ENCODE data around the gene PCIF1. TPM values are rescaled to one million over a fixed set of nuclear protein-coding genes. Genes with fewer than 3 reads are reported as not detected.
"Not testable (repeated sequence)": the region's sequence is repeated elsewhere in the genome, so short reads cannot be mapped to it uniquely, and the experiment has no call there.

PCIF1 gene
- total RNA-seq, 1 donor from 2014 or later: 9.5 TPM

GRCh38 chr20:45925821-45926506 is 8.5 kb upstream of the PCIF1 start:
- H3K27me3 Mint-ChIP-seq (ENCODE audit: insufficient read depth, low read depth): peaks cover 12% of the 10 kb centered on the region
- H3K36me3 ChIP-seq: no peaks in the 10 kb centered on the region
- H3K4me3 Mint-ChIP-seq: no peak overlapping the region
- peaks cover 26% of the 10 kb centered on the region for H3F3A ChIP-seq (ENCODE audit: low read depth)
- no peaks in the 10 kb centered on the region for H3K9me3 Mint-ChIP-seq
- no peaks in the 10 kb centered on the region for H3K79me2 ChIP-seq (ENCODE audit: low read depth)
- H3K27ac ChIP-seq: peak overlapping the region; percentile 58
- H3K36me3 Mint-ChIP-seq: no peaks in the 10 kb centered on the region
- H3K4me1 ChIP-seq: peaks cover 13% of the 10 kb centered on the region
- no peaks in the 10 kb centered on the region for H3K9me3 ChIP-seq (ENCODE audit: low read depth)
- H3K4me2 ChIP-seq: peak overlapping the region; percentile 38
- no peak overlapping the region for H3K9ac ChIP-seq
- H3K27ac Mint-ChIP-seq: no peak overlapping the region
- no peak overlapping the region for H3K4me3 ChIP-seq
- no peak for TF ChIP-seq CTCF (IDR thresholded peaks at IDR 0.05)
- TF ChIP-seq EZH2phosphoT487 (IDR thresholded peaks at IDR 0.05): no peak
- TF ChIP-seq EZH2 (IDR thresholded peaks at IDR 0.05): no peak
- H4K20me1 ChIP-seq (ENCODE audit: low read depth): no peaks in the 10 kb centered on the region
- peak; percentile 42 for DNase-seq (ENCODE audit: low spot score)
- H3K4me1 Mint-ChIP-seq: peaks cover 23% of the 10 kb centered on the region
- no peaks in the 10 kb centered on the region for H3K27me3 ChIP-seq
- no peak overlapping the region for H2AFZ ChIP-seq (replicated peaks)

- TF ChIP-seq EZH2 (IDR thresholded peaks at IDR 0.05): no peak
- no peak for TF ChIP-seq CTCF (IDR thresholded peaks at IDR 0.05)
- TF ChIP-seq EZH2phosphoT487 (IDR thresholded peaks at IDR 0.05): no peak
These were observed 7.8 kb upstream of the PCIF1 start for GRCh38 chr20:45926731-45927070.

GRCh38 chr20:45927071-45927878 is 7.2 kb upstream of the PCIF1 start:
- H3F3A ChIP-seq (ENCODE audit: low read depth): peaks cover 30% of the 10 kb centered on the region
- Mint-ChIP-seq H3K36me3 (no peaks in the 10 kb centered on the region), H3K9me3 (no peaks in the 10 kb centered on the region), H3K27ac (no peak overlapping the region), H3K4me1 (peaks cover 19% of the 10 kb centered on the region), H3K4me3 (no peak overlapping the region), H3K27me3 (ENCODE audit: insufficient read depth, low read depth) (peaks cover 12% of the 10 kb centered on the region)
- no peak overlapping the region for H2AFZ ChIP-seq (replicated peaks)
- no peaks in the 10 kb centered on the region for H3K27me3 ChIP-seq
- no peaks in the 10 kb centered on the region for H4K20me1 ChIP-seq (ENCODE audit: low read depth)
- H3K36me3 ChIP-seq: no peaks in the 10 kb centered on the region
- no peaks in the 10 kb centered on the region for H3K9me3 ChIP-seq (ENCODE audit: low read depth)
- H3K4me2 ChIP-seq: no peak overlapping the region
- H3K27ac ChIP-seq: peak overlapping the region; percentile 61
- H3K4me3 ChIP-seq: no peak overlapping the region
- peaks cover 13% of the 10 kb centered on the region for H3K4me1 ChIP-seq
- H3K79me2 ChIP-seq (ENCODE audit: low read depth): peaks cover 3% of the 10 kb centered on the region
- DNase-seq (ENCODE audit: low spot score): no peak
- H3K9ac ChIP-seq: no peak overlapping the region
- TF ChIP-seq CTCF (IDR thresholded peaks at IDR 0.05): no peak
- no peak for TF ChIP-seq EZH2 (IDR thresholded peaks at IDR 0.05)
- no peak for TF ChIP-seq EZH2phosphoT487 (IDR thresholded peaks at IDR 0.05)

More at GRCh38 chr20:45926731-45927070, 7.8 kb upstream of the PCIF1 start:
- Histone ChIP-seq H4K20me1 (ENCODE audit: low read depth) (no peaks in the 10 kb centered on the region), H3K4me2 (no peak overlapping the region), H3K4me3 (no peak overlapping the region), H3K27ac (peak overlapping the region; percentile 61), H3K4me1 (peaks cover 13% of the 10 kb centered on the region), H2AFZ (replicated peaks) (no peak overlapping the region), H3K79me2 (ENCODE audit: low read depth) (no peaks in the 10 kb centered on the region), H3K36me3 (no peaks in the 10 kb centered on the region), H3F3A (ENCODE audit: low read depth) (peaks cover 30% of the 10 kb centered on the region), H3K9me3 (ENCODE audit: low read depth) (no peaks in the 10 kb centered on the region), H3K9ac (no peak overlapping the region), H3K27me3 (no peaks in the 10 kb centered on the region)
- H3K9me3 Mint-ChIP-seq: no peaks in the 10 kb centered on the region
- H3K36me3 Mint-ChIP-seq: no peaks in the 10 kb centered on the region
- no peak for DNase-seq (ENCODE audit: low spot score)
- peaks cover 12% of the 10 kb centered on the region for H3K27me3 Mint-ChIP-seq (ENCODE audit: insufficient read depth, low read depth)
- peaks cover 18% of the 10 kb centered on the region for H3K4me1 Mint-ChIP-seq
- no peak overlapping the region for H3K4me3 Mint-ChIP-seq
- no peak overlapping the region for H3K27ac Mint-ChIP-seq

GRCh38 chr20:45931680-45932079 is 2.8 kb upstream of the PCIF1 start:
- not testable (repeated sequence) for H3K27ac Mint-ChIP-seq

More at GRCh38 chr20:45931680-45932079, 2.8 kb upstream of the PCIF1 start:
- H4K20me1 ChIP-seq (ENCODE audit: low read depth): peaks cover 18% of the 10 kb centered on the region
- H3K9ac ChIP-seq; H3K27me3 Mint-ChIP-seq (ENCODE audit: insufficient read depth, low read depth); H3K4me1 ChIP-seq; H3K9me3 ChIP-seq (ENCODE audit: low read depth); H3K36me3 ChIP-seq; H3K4me2 ChIP-seq; H3K27ac ChIP-seq; H3K9me3 Mint-ChIP-seq; H3K4me3 ChIP-seq; H3K4me3 Mint-ChIP-seq; H3K36me3 Mint-ChIP-seq; H2AFZ ChIP-seq (replicated peaks); H3K27me3 ChIP-seq; DNase-seq (ENCODE audit: low spot score): not testable (repeated sequence)
- peaks cover 37% of the 10 kb centered on the region for H3F3A ChIP-seq (ENCODE audit: low read depth)
- peaks cover 13% of the 10 kb centered on the region for H3K4me1 Mint-ChIP-seq
- H3K79me2 ChIP-seq (ENCODE audit: low read depth): peaks cover 39% of the 10 kb centered on the region
